ENCODE results near the gene XKR7.

The XKR7 gene

GRCh38 chr20:31984981-31985471 is 17.1 kb downstream of the XKR7 start:
- no peak for DNase-seq

- DNase-seq: no peak
These were observed 19.8 kb downstream of the XKR7 start for GRCh38 chr20:31987744-31988143.

- DNase-seq: no peak
These were observed 20.6 kb downstream of the XKR7 start for GRCh38 chr20:31988430-31989015.

GRCh38 chr20:31989030-31989645 is 21.2 kb downstream of the XKR7 start:
- no peak for DNase-seq

GRCh38 chr20:31990641-31991338 is 22.8 kb downstream of the XKR7 start:
- DNase-seq: no peak

GRCh38 chr20:31991339-31991705 is 23.4 kb downstream of the XKR7 start:
- DNase-seq: no peak

GRCh38 chr20:31992086-31992485 is 24.1 kb downstream of the XKR7 start:
- no peak for DNase-seq

- DNase-seq: no peak
These were observed 29.0 kb downstream of the XKR7 start for GRCh38 chr20:31996996-31997395.

- DNase-seq: no peak
These were observed 30.3 kb downstream of the XKR7 start for GRCh38 chr20:31998246-31998645.

GRCh38 chr20:32003325-32003724 is 35.4 kb downstream of the XKR7 start:
- no peak for DNase-seq

GRCh38 chr20:32004963-32005362 is 37.0 kb downstream of the XKR7 start:
- no peak for DNase-seq

GRCh38 chr20:32006053-32006452 is 38.1 kb downstream of the XKR7 start:
- no peak for DNase-seq

- DNase-seq: no peak
These were observed 39.2 kb downstream of the XKR7 start for GRCh38 chr20:32006841-32007786.

GRCh38 chr20:32007787-32008616 is 40.1 kb downstream of the XKR7 start:
- DNase-seq: no peak

GRCh38 chr20:32009564-32009963 is 41.6 kb downstream of the XKR7 start:
- no peak for DNase-seq

- no peak for DNase-seq
These were observed 42.1 kb downstream of the XKR7 start, which contains the start of gene CCM2L for GRCh38 chr20:32010101-32010500. TSS of gene CCM2L (plus strand) at chr20:32010438. CDS start at chr20:32010455, 17 bp downstream.

GRCh38 chr20:32010666-32011065 is 42.7 kb downstream of the XKR7 start:
- no peak for DNase-seq

- DNase-seq: no peak
These were observed 44.3 kb downstream of the XKR7 start for GRCh38 chr20:32012159-32012688.

GRCh38 chr20:32013326-32013725 is 45.4 kb downstream of the XKR7 start:
- DNase-seq: no peak

GRCh38 chr20:32017711-32018251 is 49.8 kb downstream of the XKR7 start:
- DNase-seq: peak; percentile 43

Data from activated effector memory CD4-positive, alpha-beta T cell treated with Interleukin-2 at 50 U/mL for 16 hours (primary cell).